Smooth muscle cell (in vitro differentiated cells): ENCODE results near the gene HTR7. TPM values are rescaled to one million over a fixed set of nuclear protein-coding genes. Genes with fewer than 3 reads are reported as not detected.
"Not testable (repeated sequence)": the region's sequence is repeated elsewhere in the genome, so short reads cannot be mapped to it uniquely, and the experiment has no call there.

Source experiments
- DNase-seq: peaks from one replicate; lab custom pipeline; 2025; ENCODE audit not compliant: unreplicated experiment; lab: John Stamatoyannopoulos, UW
- H2AFZ ChIP-seq: fragments of 200-600 bp; sonication (generic); 2 replicates; pipeline ENCODE4 v1.6.0; 2016; ENCODE audit warnings: antibody characterized with exemption, low read depth, mild to moderate bottlenecking
- H3F3A ChIP-seq: fragments of 200-600 bp; sonication (generic); 2 replicates; pipeline ENCODE4 v1.6.0; 2017; ENCODE audit warnings: antibody characterized with exemption, low read depth
- H3K27ac ChIP-seq: fragments of 200-600 bp; sonication (generic); 2 replicates; pipeline ENCODE4 v1.5.1; 2016; ENCODE audit warnings: low read depth, mild to moderate bottlenecking
- H3K27me3 ChIP-seq: fragments of 200-600 bp; sonication (generic); 2 replicates; pipeline ENCODE4 v1.6.1; 2016; ENCODE audit warnings: low read depth, mild to moderate bottlenecking
- H3K36me3 ChIP-seq: fragments of 200-600 bp; sonication (generic); 2 replicates; pipeline ENCODE4 v1.5.1; 2016; ENCODE audit warnings: low read depth
- H3K4me1 ChIP-seq: fragments of 200-600 bp; sonication (generic); 2 replicates; pipeline ENCODE4 v1.5.1; 2016; ENCODE audit warnings: low read depth
- H3K4me2 ChIP-seq: fragments of 200-600 bp; sonication (generic); 2 replicates; pipeline ENCODE4 v1.6.0; 2016; ENCODE audit warnings: mild to moderate bottlenecking
- H3K4me3 ChIP-seq: fragments of 200-600 bp; sonication (generic); 2 replicates; pipeline ENCODE4 v1.5.1; 2016; ENCODE audit warnings: mild to moderate bottlenecking
- H3K79me2 ChIP-seq: fragments of 200-600 bp; sonication (generic); 2 replicates; pipeline ENCODE4 v1.6.0; 2016; ENCODE audit warnings: low read depth, mild to moderate bottlenecking
- H3K9ac ChIP-seq: fragments of 200-600 bp; sonication (generic); 2 replicates; pipeline ENCODE4 v1.6.0; 2016; ENCODE audit warnings: low read depth
- H3K9me3 ChIP-seq: fragments of 200-600 bp; sonication (generic); replicated peaks from 2 replicates; pipeline ENCODE4 v1.5.1; 2016; ENCODE audit warnings: low read depth
- H4K20me1 ChIP-seq: fragments of 200-600 bp; sonication (generic); 2 replicates; pipeline ENCODE4 v1.6.0; 2016; ENCODE audit warnings: low read depth
- CTCF ChIP-seq: fragments of 200-600 bp; sonication (generic); IDR thresholded peaks from 2 replicates; pipeline ENCODE4 v1.5.1; 2017; ENCODE audit warnings: borderline replicate concordance, mild to moderate bottlenecking, antibody characterized with exemption; ENCODE audit not compliant: insufficient read depth, poor library complexity, severe bottlenecking
- WGBS: methylation state at CpG from one replicate; pipeline ENCODE4 v1.1.7; 2016; ENCODE audit warnings: low lambda C conversion rate; 5-methylcytosine and 5-hydroxymethylcytosine counted together
- polyA plus RNA-seq: library from polyadenylated mRNA; unstranded; fragments of >200 nt; fragmentation: Nextera tagmentation; extraction: Ambion mirVana; gene quantifications from 2 replicates; pipeline ENCODE4 v1.2.1, GENCODE V29; 2016
- total RNA-seq: library from RNA; depleted of rRNA; stranded (reverse); fragments of >200 nt; gene quantifications from 2 replicates; pipeline ENCODE4 v1.2.3, GENCODE V29; 2014

Gene HTR7
- total RNA-seq (10.7 and 12.5 TPM in 2 replicates), polyA plus RNA-seq (3.7 and 9.6 TPM in 2 replicates)

- Histone ChIP-seq H3K79me2 (peaks cover 9% of the 10 kb centered on the region), H3K4me3 (peak within 1 kb of the TSS; percentile 75), H3K27me3 (peaks cover 6% of the 10 kb centered on the region), H3K36me3 (no peaks in the 10 kb centered on the region), H3K4me2 (peak within 1 kb of the TSS; percentile 95), H3K4me1 (peaks cover 4% of the 10 kb centered on the region), H4K20me1 (no peaks in the 10 kb centered on the region), H3K9ac (peak within 1 kb of the TSS; percentile 60), H3K27ac (peak within 1 kb of the TSS; percentile 70), H2AFZ (peak within 1 kb of the TSS; percentile 99), H3F3A (peaks cover 8% of the 10 kb centered on the region), H3K9me3 (no peaks in the 10 kb centered on the region)
- peak; percentile 53 for TF ChIP-seq CTCF
- under 1% methylated on average over 68 of the region's 104 CpGs for WGBS
- DNase-seq: peak; percentile 24
Observed at GRCh38 chr10:90857635-90858460, at the start of gene HTR7. Gene HTR7 (minus strand): TSS chr10:90858039. CDS start chr10:90857671, 368 bp downstream.

GRCh38 chr10:90906596-90906995 lies 48.8 kb upstream of the HTR7 start:
- Histone ChIP-seq H3K27ac (no peak overlapping the region), H2AFZ (no peak overlapping the region), H3K27me3 (no peaks in the 10 kb centered on the region), H3K79me2 (no peaks in the 10 kb centered on the region), H3K4me1 (no peaks in the 10 kb centered on the region), H3K36me3 (no peaks in the 10 kb centered on the region), H3K9me3 (no peaks in the 10 kb centered on the region), H3K9ac (no peak overlapping the region), H3K4me2 (no peak overlapping the region), H3F3A (no peaks in the 10 kb centered on the region), H4K20me1 (no peaks in the 10 kb centered on the region), H3K4me3 (no peak overlapping the region)
- no peak for TF ChIP-seq CTCF
- no peak for DNase-seq
- 96% methylated on average over 1 of the region's 1 CpG for WGBS

- Histone ChIP-seq H4K20me1 (no peaks in the 10 kb centered on the region), H3K27me3 (no peaks in the 10 kb centered on the region), H3K4me2 (no peak overlapping the region), H3K27ac (no peak overlapping the region), H3K4me1 (no peaks in the 10 kb centered on the region), H3K9ac (no peak overlapping the region), H3F3A (no peaks in the 10 kb centered on the region), H2AFZ (no peak overlapping the region), H3K79me2 (no peaks in the 10 kb centered on the region), H3K4me3 (no peak overlapping the region), H3K9me3 (no peaks in the 10 kb centered on the region), H3K36me3 (no peaks in the 10 kb centered on the region)
- no peak for DNase-seq
- 100% methylated on average over 1 of the region's 1 CpG for WGBS
- TF ChIP-seq CTCF: no peak
Observed at GRCh38 chr10:90905925-90906324, 48.1 kb upstream of the HTR7 start.

- not testable (repeated sequence) for H4K20me1 ChIP-seq, H3K4me2 ChIP-seq, DNase-seq, H3K79me2 ChIP-seq, H3K36me3 ChIP-seq, H3K9me3 ChIP-seq, H2AFZ ChIP-seq, H3F3A ChIP-seq, H3K9ac ChIP-seq, H3K4me1 ChIP-seq, H3K4me3 ChIP-seq, H3K27me3 ChIP-seq, H3K27ac ChIP-seq
- 97% methylated on average over 2 of the region's 2 CpGs for whole genome bisulfite sequencing
Observed at GRCh38 chr10:90896916-90897315, 39.1 kb upstream of the HTR7 start.
